TTC549 (cell line): Measurements from ENCODE around the gene PEX11B.
"Not testable (repeated sequence)": the region's sequence is repeated elsewhere in the genome, so short reads cannot be mapped to it uniquely, and the experiment has no call there.

Source experiments
- FAIRE-seq: peaks from 2 replicates; lab custom pipeline; 2012; peaks lifted over from hg19 to GRCh38; lab: Jason Lieb, UNC

The PEX11B gene

GRCh38 chr1:145951526-145951925 lies 33.0 kb upstream of the PEX11B start:
- no peak for FAIRE-seq

GRCh38 chr1:145949219-145949618 lies 30.7 kb upstream of the PEX11B start:
- FAIRE-seq, result no peak

GRCh38 chr1:145947551-145947950 lies 29.0 kb upstream of the PEX11B start:
- no peak for FAIRE-seq

GRCh38 chr1:145946477-145946986 lies 28.0 kb upstream of the PEX11B start:
- no peak for FAIRE-seq

- FAIRE-seq, result no peak
Observed at GRCh38 chr1:145944532-145944931, 26.0 kb upstream of the PEX11B start.

- no peak for FAIRE-seq
Observed at GRCh38 chr1:145942871-145943270, 24.4 kb upstream of the PEX11B start.

- FAIRE-seq, result no peak
Observed at GRCh38 chr1:145942405-145942804, 23.9 kb upstream of the PEX11B start.

- no peak for FAIRE-seq
Observed at GRCh38 chr1:145937436-145937835, 18.9 kb upstream of the PEX11B start.

GRCh38 chr1:145936247-145936646 lies 17.7 kb upstream of the PEX11B start:
- FAIRE-seq, result no peak

GRCh38 chr1:145935708-145936107 lies 17.2 kb upstream of the PEX11B start:
- FAIRE-seq, result no peak

GRCh38 chr1:145932522-145933009 lies 14.0 kb upstream of the PEX11B start:
- not testable (repeated sequence) for FAIRE-seq

- FAIRE-seq, result no peak
Observed at GRCh38 chr1:145927916-145928643, 9.6 kb upstream of the PEX11B start.

- peak; percentile 98 for FAIRE-seq
Observed at GRCh38 chr1:145927063-145927886, 8.8 kb upstream of the PEX11B start, which contains the start of gene RBM8A. Gene RBM8A, minus strand, starts transcription at chr1:145927484. Its CDS starts 58 bp downstream, at chr1:145927426.

GRCh38 chr1:145926686-145927062 lies 8.2 kb upstream of the PEX11B start:
- no peak for FAIRE-seq

- no peak for FAIRE-seq
Observed at GRCh38 chr1:145922266-145922665, 3.7 kb upstream of the PEX11B start.

- not testable (repeated sequence) for FAIRE-seq
Observed at GRCh38 chr1:145920297-145920696, 1.8 kb upstream of the PEX11B start.

- FAIRE-seq, result no peak
Observed at GRCh38 chr1:145918992-145919939, 749 bp upstream of the PEX11B start.

GRCh38 chr1:145917595-145917994 lies 922 bp downstream of the PEX11B start:
- no peak for FAIRE-seq

- no peak for FAIRE-seq
Observed at GRCh38 chr1:145916745-145917144, 1.8 kb downstream of the PEX11B start.

GRCh38 chr1:145912128-145912641 lies 6.3 kb downstream of the PEX11B start:
- no peak for FAIRE-seq

- FAIRE-seq, result no peak
Observed at GRCh38 chr1:145908653-145909052, 9.9 kb downstream of the PEX11B start.
